ENCODE results near the gene MIR17HG.

MIR17HG gene

GRCh38 chr13:91368676-91369440, 21.4 kb downstream of the MIR17HG start:
- DNase-seq (ENCODE audit: low read depth in 2 of 2) = no peak

GRCh38 chr13:91369441-91369831, 21.9 kb downstream of the MIR17HG start:
- DNase-seq (ENCODE audit: low read depth in 2 of 2) = no peak

- DNase-seq (ENCODE audit: low read depth in 2 of 2) = no peak
Measured at GRCh38 chr13:91370501-91370900, 23.0 kb downstream of the MIR17HG start.

- DNase-seq (ENCODE audit: low read depth in 2 of 2) = no peak
Measured at GRCh38 chr13:91372911-91373310, 25.4 kb downstream of the MIR17HG start.

GRCh38 chr13:91375116-91375729, 27.7 kb downstream of the MIR17HG start:
- DNase-seq (ENCODE audit: low read depth in 2 of 2) = no peak

GRCh38 chr13:91381371-91381770, 33.9 kb downstream of the MIR17HG start:
- DNase-seq (ENCODE audit: low read depth in 2 of 2) = no peak

- no peak for DNase-seq (ENCODE audit: low read depth in 2 of 2)
Measured at GRCh38 chr13:91383836-91384235, 36.3 kb downstream of the MIR17HG start.

- no peak for DNase-seq (ENCODE audit: low read depth in 2 of 2)
Measured at GRCh38 chr13:91384896-91385295, 37.4 kb downstream of the MIR17HG start.

GRCh38 chr13:91389186-91389585, 41.7 kb downstream of the MIR17HG start:
- no peak for DNase-seq (ENCODE audit: low read depth in 2 of 2)

- DNase-seq (ENCODE audit: low read depth in 2 of 2) = no peak
Measured at GRCh38 chr13:91397595-91397994, 50.1 kb downstream of the MIR17HG start.

- peak; percentile 70 to 76 for DNase-seq (ENCODE audit: low read depth in 2 of 2)
Measured at GRCh38 chr13:91398413-91399188, 51.1 kb downstream of the MIR17HG start, which contains the start of gene GPC5. Gene GPC5 (plus strand): TSS chr13:91398621.

- DNase-seq (ENCODE audit: low read depth in 2 of 2) = no peak
Measured at GRCh38 chr13:91399189-91400062, 51.9 kb downstream of the MIR17HG start.

GRCh38 chr13:91400063-91400399, 52.5 kb downstream of the MIR17HG start:
- no peak for DNase-seq (ENCODE audit: low read depth in 2 of 2)

- DNase-seq (ENCODE audit: low read depth in 2 of 2) = no peak
Measured at GRCh38 chr13:91400671-91401070, 53.2 kb downstream of the MIR17HG start.

- no peak for DNase-seq (ENCODE audit: low read depth in 2 of 2)
Measured at GRCh38 chr13:91401920-91402319, 54.4 kb downstream of the MIR17HG start.

Measured in stimulated activated CD4-positive, alpha-beta T cell treated with anti-CD3 and anti-CD28 coated beads, Interleukin-12 subunit alpha, Interleukin-12 subunit beta, amount 100 ng/mL, for 24 hours (primary cell).